Ascending aorta (tissue), 2 donors: ENCODE measurements around the gene RFX4. TPM values are rescaled to one million over a fixed set of nuclear protein-coding genes. Genes with fewer than 3 reads are reported as not detected.

Experiments
- DNase-seq, 2 donors: peaks; one replicate each; pipeline ENCODE4 v3.0.0-alpha.2; 2019; ENCODE audit warnings: low spot score in 2 of 2
- H3K27ac ChIP-seq, 2 donors: fragments of 200-600 bp; sonication (generic); one replicate each; pipeline ENCODE4 v1.5.1; 2016 to 2017; ENCODE audit warnings: mild to moderate bottlenecking in 1 of 2
- H3K27me3 ChIP-seq: fragments of 200-600 bp; sonication (generic); one replicate; pipeline ENCODE4 v1.5.1; 2017
- H3K36me3 ChIP-seq, 2 donors: fragments of 200-600 bp; sonication (generic); one replicate each; pipeline ENCODE4 v1.5.1; 2016
- H3K4me1 ChIP-seq, 2 donors: fragments of 200-600 bp; sonication (generic); one replicate each; pipeline ENCODE4 v1.5.1; 2016 to 2017; ENCODE audit warnings: mild to moderate bottlenecking in 1 of 2
- H3K4me3 ChIP-seq, 2 donors: fragments of 200-600 bp; sonication (generic); one replicate each; pipeline ENCODE4 v1.5.1; 2016 to 2017; ENCODE audit warnings: mild to moderate bottlenecking in 1 of 2
- H3K9me3 ChIP-seq, 2 donors: fragments of 200-600 bp; sonication (generic); one replicate each; pipeline ENCODE4 v1.5.1; 2016
- intact Hi-C: fragments of 100-400 bp; cut with DNase I; formaldehyde crosslinking; loops from one replicate; pipeline ENCODE4 v1.15.1; 2023
- total RNA-seq: library from RNA; depleted of rRNA; stranded (reverse); fragments of >200 nt; gene quantifications from one replicate; pipeline ENCODE4 v1.1.0, GENCODE V29; 2016
- TF ChIP-seq, protein P1 (sequence below), 3 experiments: fragments of 200-600 bp in 2 of 3; fragments of 450-650 bp in 1 of 3; sonication (generic) in 2 of 3; IDR thresholded peaks; one replicate each; pipeline ENCODE4 v1.5.1; 2016 to 2019; ENCODE audit warnings: antibody characterized with exemption in 3 of 3, mild to moderate bottlenecking in 1 of 3, moderate library complexity in 1 of 3

RFX4 gene
- total RNA-seq, 1 donor from 2014 or later, result not detected

DNA sequence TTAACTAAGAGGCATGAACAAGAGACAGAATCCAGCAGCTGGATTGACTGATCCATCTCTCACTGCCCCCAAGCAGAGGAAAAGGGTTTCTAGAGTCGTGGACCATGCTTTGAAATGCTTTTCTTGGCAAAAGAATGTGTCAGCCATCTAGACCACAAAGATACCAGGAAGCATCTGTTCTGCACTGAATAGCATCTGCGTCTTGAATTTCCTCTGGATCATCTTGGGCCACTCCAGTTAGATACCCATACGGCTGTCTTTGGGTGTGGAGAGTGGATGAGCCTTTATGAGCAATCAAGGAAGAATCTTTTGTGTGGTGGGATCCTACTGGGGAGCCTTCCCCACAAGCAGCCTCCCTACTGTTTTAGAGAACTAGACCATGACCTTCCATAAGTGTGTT, 16.0 kb upstream of the RFX4 start:
- Histone ChIP-seq H3K36me3 (no peaks in the 10 kb centered on the region), H3K4me3 (no peak overlapping the region), H3K9me3 (no peaks in the 10 kb centered on the region), H3K27ac (no peak overlapping the region), H3K27me3 (no peaks in the 10 kb centered on the region), H3K4me1 (no peaks in the 10 kb centered on the region)
- intact Hi-C loops, result no loop called here
- no peak for DNase-seq
- TF ChIP-seq, protein P1, sequence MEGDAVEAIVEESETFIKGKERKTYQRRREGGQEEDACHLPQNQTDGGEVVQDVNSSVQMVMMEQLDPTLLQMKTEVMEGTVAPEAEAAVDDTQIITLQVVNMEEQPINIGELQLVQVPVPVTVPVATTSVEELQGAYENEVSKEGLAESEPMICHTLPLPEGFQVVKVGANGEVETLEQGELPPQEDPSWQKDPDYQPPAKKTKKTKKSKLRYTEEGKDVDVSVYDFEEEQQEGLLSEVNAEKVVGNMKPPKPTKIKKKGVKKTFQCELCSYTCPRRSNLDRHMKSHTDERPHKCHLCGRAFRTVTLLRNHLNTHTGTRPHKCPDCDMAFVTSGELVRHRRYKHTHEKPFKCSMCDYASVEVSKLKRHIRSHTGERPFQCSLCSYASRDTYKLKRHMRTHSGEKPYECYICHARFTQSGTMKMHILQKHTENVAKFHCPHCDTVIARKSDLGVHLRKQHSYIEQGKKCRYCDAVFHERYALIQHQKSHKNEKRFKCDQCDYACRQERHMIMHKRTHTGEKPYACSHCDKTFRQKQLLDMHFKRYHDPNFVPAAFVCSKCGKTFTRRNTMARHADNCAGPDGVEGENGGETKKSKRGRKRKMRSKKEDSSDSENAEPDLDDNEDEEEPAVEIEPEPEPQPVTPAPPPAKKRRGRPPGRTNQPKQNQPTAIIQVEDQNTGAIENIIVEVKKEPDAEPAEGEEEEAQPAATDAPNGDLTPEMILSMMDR (IDR thresholded peaks at IDR 0.05), result no peak

DNA sequence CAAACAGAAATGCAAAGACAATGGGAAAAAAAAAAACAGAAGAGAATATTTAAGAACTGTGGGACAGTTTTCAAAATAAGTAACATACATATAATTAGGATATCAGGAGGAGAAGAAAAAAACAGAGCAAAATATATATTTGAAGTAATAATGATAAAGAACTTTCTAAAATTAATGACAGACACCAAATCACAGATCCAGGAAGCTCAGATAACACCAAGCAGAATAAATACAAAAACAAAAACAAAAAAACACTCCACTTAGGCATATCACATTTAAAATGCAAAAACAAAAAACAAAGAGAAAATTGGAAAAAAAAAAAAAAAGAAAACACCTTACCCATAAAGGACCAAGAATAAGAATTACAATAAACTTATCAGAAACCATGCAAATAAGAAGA, 9.6 kb upstream of the RFX4 start:
- H3K27me3 ChIP-seq, result no peaks in the 10 kb centered on the region
- DNase-seq, result no peak
- TF ChIP-seq, protein P1 (IDR thresholded peaks at IDR 0.05), result no peak
- no peaks in the 10 kb centered on the region for H3K4me1 ChIP-seq
- no peaks in the 10 kb centered on the region for H3K36me3 ChIP-seq
- intact Hi-C loops, result no loop called here
- H3K4me3 ChIP-seq, result no peak overlapping the region
- no peak overlapping the region for H3K27ac ChIP-seq
- no peaks in the 10 kb centered on the region for H3K9me3 ChIP-seq

DNA sequence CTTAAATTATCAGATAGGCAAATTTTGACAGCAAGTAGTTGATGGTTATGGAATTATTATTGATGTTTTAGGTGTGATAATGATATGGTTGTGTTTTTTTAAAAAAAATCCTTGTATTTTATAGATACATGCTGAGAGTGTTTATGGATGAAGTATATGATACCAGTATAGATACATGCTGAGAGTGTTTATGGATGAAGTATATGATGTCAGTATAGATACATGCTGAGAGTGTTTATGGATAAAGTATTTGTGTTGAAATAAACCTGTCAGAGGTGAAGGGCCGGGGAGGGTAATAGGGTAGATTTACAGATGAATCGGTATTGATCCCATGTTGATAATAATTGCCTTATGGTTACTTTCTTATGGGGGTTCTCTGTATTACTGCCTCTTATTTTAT, 6.0 kb upstream of the RFX4 start:
- no peak for DNase-seq
- Histone ChIP-seq H3K9me3 (no peaks in the 10 kb centered on the region), H3K36me3 (no peaks in the 10 kb centered on the region), H3K4me1 (peaks cover 0 to 11% of the 10 kb centered on the region in 2 donors), H3K27me3 (peaks cover 8% of the 10 kb centered on the region), H3K27ac (no peak overlapping the region), H3K4me3 (no peak overlapping the region)
- TF ChIP-seq, protein P1 (IDR thresholded peaks at IDR 0.05), result no peak
- intact Hi-C loops, result no loop called here

DNA sequence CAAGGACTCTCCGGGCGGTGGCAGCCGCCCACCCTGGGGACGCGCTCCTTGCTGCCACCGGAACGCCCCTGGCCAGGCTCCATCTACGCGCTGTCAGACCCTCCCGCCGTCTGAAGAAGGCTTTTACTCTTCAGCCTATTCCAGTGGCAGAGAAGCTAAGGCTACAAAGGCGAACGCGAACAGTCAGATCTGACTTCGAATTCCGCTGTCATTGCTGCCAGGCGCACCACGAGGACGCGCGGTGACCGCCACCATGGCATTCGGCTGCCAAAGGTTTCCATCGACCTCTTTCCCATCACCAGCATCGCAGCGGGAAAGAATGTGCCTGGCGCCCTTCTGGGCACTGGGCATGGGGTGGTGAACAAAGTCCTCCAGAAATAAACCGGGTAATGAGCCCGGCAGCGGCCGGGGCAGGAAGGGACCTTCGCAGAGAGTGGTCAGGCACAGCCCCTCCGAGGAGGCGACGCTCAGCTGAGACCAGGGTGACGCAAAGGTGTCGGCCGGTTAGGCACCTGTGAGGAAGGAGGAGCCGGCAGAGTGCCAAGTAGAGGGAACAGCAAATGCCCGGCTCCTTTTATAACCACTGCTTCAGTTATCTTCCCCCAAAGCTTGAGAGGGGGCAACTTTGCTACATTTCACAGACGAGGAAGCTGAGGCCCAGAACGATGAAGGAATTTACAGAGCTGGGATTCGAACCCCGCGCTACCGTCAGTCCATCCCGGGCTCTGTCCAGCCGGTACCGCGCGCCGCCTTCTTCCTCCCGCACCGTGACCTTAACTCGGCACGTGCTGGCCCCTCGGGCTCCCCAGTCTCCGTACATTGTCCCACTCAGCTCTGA, 1.9 kb upstream of the RFX4 start:
- intact Hi-C loops, result no loop called here
- Histone ChIP-seq H3K27ac (no peak overlapping the region), H3K27me3 (peaks cover 14% of the 10 kb centered on the region), H3K36me3 (no peaks in the 10 kb centered on the region), H3K9me3 (no peaks in the 10 kb centered on the region), H3K4me3 (peak overlapping the region; percentile 11 to 60), H3K4me1 (peaks cover 6 to 13% of the 10 kb centered on the region in 2 donors)
- DNase-seq, result no peak
- TF ChIP-seq, protein P1 (IDR thresholded peaks at IDR 0.05), result no peak

DNA sequence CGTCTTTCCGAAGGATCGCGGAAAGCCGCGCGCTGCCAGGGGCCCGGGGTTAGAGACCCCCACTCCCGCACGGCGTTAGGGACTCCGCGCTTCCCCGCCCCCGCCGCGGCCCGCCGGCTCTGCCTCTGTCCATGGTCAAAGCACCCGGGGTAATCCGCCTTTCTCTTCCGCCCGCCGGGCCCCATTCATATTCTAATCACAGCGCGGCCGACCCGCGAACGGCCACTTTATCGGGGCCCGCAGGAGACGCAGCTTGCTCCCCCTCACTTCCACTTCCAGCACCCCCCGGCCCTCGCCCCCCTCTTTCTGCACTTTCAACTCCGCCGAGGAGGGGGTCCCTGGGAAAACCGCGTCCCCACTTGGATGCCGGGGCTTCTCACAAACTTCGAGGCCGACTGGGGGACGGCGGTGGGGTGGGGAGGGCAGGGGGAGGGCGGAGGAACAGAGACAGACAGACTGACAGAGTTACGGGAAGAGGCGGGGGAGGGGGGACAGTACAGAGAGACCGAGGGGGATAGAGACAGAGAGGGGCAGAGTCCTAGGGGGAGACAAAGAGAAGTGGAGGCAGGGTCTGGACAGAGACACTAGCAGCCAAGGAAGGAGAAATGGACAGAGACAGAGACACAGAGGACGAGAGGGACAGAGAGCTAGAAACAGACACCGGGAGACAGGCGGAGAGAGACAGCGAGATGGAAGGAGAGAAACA, 1.1 kb upstream of the RFX4 start:
- peaks cover 6 to 13% of the 10 kb centered on the region in 2 donors for H3K4me1 ChIP-seq
- TF ChIP-seq, protein P1 (IDR thresholded peaks at IDR 0.05), result no peak
- H3K9me3 ChIP-seq, result no peaks in the 10 kb centered on the region
- H3K36me3 ChIP-seq, result no peaks in the 10 kb centered on the region
- H3K4me3 ChIP-seq, result peak overlapping the region; percentile 11 to 60
- DNase-seq, result no peak
- intact Hi-C loops, result no loop called here
- peaks cover 14% of the 10 kb centered on the region for H3K27me3 ChIP-seq
- H3K27ac ChIP-seq, result no peak overlapping the region
